Glomerular endothelial cell (primary cell): Measurements from ENCODE around the gene GRAMD2A. TPM values are rescaled to one million over a fixed set of nuclear protein-coding genes. Genes with fewer than 3 reads are reported as not detected.

Experiments used
- DNase-seq: peaks from one replicate; pipeline ENCODE4 v3.0.0-alpha.2; 2011; ENCODE audit warnings: low read depth, low spot score; ENCODE audit errors: extremely low read depth
- total RNA-seq: library from RNA; depleted of rRNA; stranded (reverse); fragments of >200 nt; gene quantifications from 2 replicates; pipeline ENCODE4 v1.2.3, GENCODE V29; 2015

GRAMD2A gene
- total RNA-seq, 1 donor from 2014 or later: not detected

- no peak for DNase-seq
These were observed 28.2 kb downstream of the GRAMD2A start for GRCh38 chr15:72169236-72169920.

- DNase-seq: no peak
These were observed 28.8 kb downstream of the GRAMD2A start for GRCh38 chr15:72168808-72169190.

GRCh38 chr15:72168131-72168807 lies 29.3 kb downstream of the GRAMD2A start:
- DNase-seq: no peak

- no peak for DNase-seq
These were observed 30.1 kb downstream of the GRAMD2A start for GRCh38 chr15:72167445-72167844.

- no peak for DNase-seq
These were observed 30.7 kb downstream of the GRAMD2A start for GRCh38 chr15:72166716-72167417.

GRCh38 chr15:72163719-72164118 lies 33.9 kb downstream of the GRAMD2A start:
- DNase-seq: no peak

- DNase-seq: no peak
These were observed 35.0 kb downstream of the GRAMD2A start for GRCh38 chr15:72162569-72162968.

- no peak for DNase-seq
These were observed 36.0 kb downstream of the GRAMD2A start for GRCh38 chr15:72161361-72162132.

GRCh38 chr15:72160696-72161245 lies 36.8 kb downstream of the GRAMD2A start:
- DNase-seq: no peak

GRCh38 chr15:72156928-72157327 lies 40.7 kb downstream of the GRAMD2A start:
- no peak for DNase-seq

GRCh38 chr15:72155635-72156616 lies 41.7 kb downstream of the GRAMD2A start:
- DNase-seq: peak; percentile 51

- DNase-seq: no peak
These were observed 42.5 kb downstream of the GRAMD2A start for GRCh38 chr15:72155003-72155621.

- DNase-seq: no peak
These were observed 43.3 kb downstream of the GRAMD2A start for GRCh38 chr15:72154316-72154715.

- no peak for DNase-seq
These were observed 44.2 kb downstream of the GRAMD2A start for GRCh38 chr15:72153269-72154000.

- no peak for DNase-seq
These were observed 50.2 kb downstream of the GRAMD2A start for GRCh38 chr15:72147418-72147817.

- no peak for DNase-seq
These were observed 50.7 kb downstream of the GRAMD2A start for GRCh38 chr15:72146934-72147333.

- no peak for DNase-seq
These were observed 51.4 kb downstream of the GRAMD2A start for GRCh38 chr15:72146221-72146620.
